ENCODE data around the gene SFMBT2.

Gene SFMBT2

GRCh38 chr10:7425691-7426090, 14.9 kb upstream of the SFMBT2 start:
- TF ChIP-seq, protein P1, sequence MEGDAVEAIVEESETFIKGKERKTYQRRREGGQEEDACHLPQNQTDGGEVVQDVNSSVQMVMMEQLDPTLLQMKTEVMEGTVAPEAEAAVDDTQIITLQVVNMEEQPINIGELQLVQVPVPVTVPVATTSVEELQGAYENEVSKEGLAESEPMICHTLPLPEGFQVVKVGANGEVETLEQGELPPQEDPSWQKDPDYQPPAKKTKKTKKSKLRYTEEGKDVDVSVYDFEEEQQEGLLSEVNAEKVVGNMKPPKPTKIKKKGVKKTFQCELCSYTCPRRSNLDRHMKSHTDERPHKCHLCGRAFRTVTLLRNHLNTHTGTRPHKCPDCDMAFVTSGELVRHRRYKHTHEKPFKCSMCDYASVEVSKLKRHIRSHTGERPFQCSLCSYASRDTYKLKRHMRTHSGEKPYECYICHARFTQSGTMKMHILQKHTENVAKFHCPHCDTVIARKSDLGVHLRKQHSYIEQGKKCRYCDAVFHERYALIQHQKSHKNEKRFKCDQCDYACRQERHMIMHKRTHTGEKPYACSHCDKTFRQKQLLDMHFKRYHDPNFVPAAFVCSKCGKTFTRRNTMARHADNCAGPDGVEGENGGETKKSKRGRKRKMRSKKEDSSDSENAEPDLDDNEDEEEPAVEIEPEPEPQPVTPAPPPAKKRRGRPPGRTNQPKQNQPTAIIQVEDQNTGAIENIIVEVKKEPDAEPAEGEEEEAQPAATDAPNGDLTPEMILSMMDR (IDR thresholded peaks at IDR 0.05; ENCODE audit: control insufficient read depth, extremely low read depth, insufficient read depth): no peak
- no peak overlapping the region for H3K4me3 ChIP-seq (ENCODE audit: low read depth, low read length)
- no peak for DNase-seq (ENCODE audit: low read depth)

- no peak for DNase-seq (ENCODE audit: low read depth)
- no peak overlapping the region for H3K4me3 ChIP-seq (ENCODE audit: low read depth, low read length)
- TF ChIP-seq, protein P1 (IDR thresholded peaks at IDR 0.05; ENCODE audit: control insufficient read depth, extremely low read depth, insufficient read depth): no peak
Measured at GRCh38 chr10:7424919-7425318, 14.1 kb upstream of the SFMBT2 start.

GRCh38 chr10:7424315-7424714, 13.5 kb upstream of the SFMBT2 start:
- no peak overlapping the region for H3K4me3 ChIP-seq (ENCODE audit: low read depth, low read length)
- no peak for DNase-seq (ENCODE audit: low read depth)
- TF ChIP-seq, protein P1 (IDR thresholded peaks at IDR 0.05; ENCODE audit: control insufficient read depth, extremely low read depth, insufficient read depth): no peak

- no peak for DNase-seq (ENCODE audit: low read depth)
- no peak overlapping the region for H3K4me3 ChIP-seq (ENCODE audit: low read depth, low read length)
- TF ChIP-seq, protein P1 (IDR thresholded peaks at IDR 0.05; ENCODE audit: control insufficient read depth, extremely low read depth, insufficient read depth): no peak
Measured at GRCh38 chr10:7423521-7423920, 12.7 kb upstream of the SFMBT2 start.

GRCh38 chr10:7421526-7421925, 10.7 kb upstream of the SFMBT2 start:
- H3K4me3 ChIP-seq (ENCODE audit: low read depth, low read length): no peak overlapping the region
- TF ChIP-seq, protein P1 (IDR thresholded peaks at IDR 0.05; ENCODE audit: control insufficient read depth, extremely low read depth, insufficient read depth): no peak
- DNase-seq (ENCODE audit: low read depth): no peak

DNA sequence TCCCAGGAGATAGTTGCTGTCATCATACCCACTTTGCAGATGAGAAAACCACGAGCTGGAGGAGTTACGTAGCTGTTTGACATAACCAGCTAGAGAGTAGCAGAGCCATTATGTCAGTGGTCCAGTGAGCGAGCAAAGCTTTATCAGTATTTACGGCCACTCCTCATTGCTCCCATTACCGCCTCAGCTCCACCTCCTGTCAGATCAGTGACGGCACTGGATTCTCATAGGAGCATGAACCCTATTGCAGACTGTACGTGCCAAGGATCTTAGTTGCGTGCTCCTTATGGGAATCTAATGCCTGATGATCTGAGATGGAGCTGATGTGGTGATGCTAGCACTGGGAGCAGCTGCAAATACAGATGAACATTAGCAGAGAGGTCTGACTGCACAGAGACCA, 9.2 kb upstream of the SFMBT2 start:
- TF ChIP-seq, protein P1 (IDR thresholded peaks at IDR 0.05; ENCODE audit: control insufficient read depth, extremely low read depth, insufficient read depth): no peak
- H3K4me3 ChIP-seq (ENCODE audit: low read depth, low read length): no peak overlapping the region
- no peak for DNase-seq (ENCODE audit: low read depth)

DNA sequence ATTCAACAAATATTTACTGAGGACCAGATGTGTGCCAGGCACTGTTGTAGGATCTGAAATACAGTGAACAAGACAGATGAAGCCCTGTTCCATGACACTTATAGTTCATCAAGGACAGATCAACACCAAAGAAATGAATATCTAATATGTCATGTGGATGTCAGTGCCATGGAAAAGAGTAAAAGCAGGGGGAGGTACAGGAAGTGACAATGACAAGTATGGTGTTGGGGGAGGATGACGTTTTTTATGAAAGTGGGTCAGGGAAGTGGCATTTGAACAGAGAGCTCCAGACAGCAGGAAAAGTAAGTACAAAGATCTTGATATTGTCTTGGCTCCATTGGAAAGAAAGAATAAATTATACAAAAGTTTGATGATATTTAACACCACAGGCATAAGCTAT, 7.0 kb upstream of the SFMBT2 start:
- no peak overlapping the region for H3K4me3 ChIP-seq (ENCODE audit: low read depth, low read length)
- TF ChIP-seq, protein P1 (IDR thresholded peaks at IDR 0.05; ENCODE audit: control insufficient read depth, extremely low read depth, insufficient read depth): no peak
- DNase-seq (ENCODE audit: low read depth): no peak

All from LNCaP clone FGC (cell line).